Measurements from ENCODE around the gene ARIH1. TPM values are rescaled to one million over a fixed set of nuclear protein-coding genes. Genes with fewer than 3 reads are reported as not detected.
"Not testable (repeated sequence)": the region's sequence is repeated elsewhere in the genome, so short reads cannot be mapped to it uniquely, and the experiment has no call there.

Gene ARIH1, protein sequence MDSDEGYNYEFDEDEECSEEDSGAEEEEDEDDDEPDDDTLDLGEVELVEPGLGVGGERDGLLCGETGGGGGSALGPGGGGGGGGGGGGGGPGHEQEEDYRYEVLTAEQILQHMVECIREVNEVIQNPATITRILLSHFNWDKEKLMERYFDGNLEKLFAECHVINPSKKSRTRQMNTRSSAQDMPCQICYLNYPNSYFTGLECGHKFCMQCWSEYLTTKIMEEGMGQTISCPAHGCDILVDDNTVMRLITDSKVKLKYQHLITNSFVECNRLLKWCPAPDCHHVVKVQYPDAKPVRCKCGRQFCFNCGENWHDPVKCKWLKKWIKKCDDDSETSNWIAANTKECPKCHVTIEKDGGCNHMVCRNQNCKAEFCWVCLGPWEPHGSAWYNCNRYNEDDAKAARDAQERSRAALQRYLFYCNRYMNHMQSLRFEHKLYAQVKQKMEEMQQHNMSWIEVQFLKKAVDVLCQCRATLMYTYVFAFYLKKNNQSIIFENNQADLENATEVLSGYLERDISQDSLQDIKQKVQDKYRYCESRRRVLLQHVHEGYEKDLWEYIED
- 176 TPM for total RNA-seq
- long read RNA-seq, full-length matches to known transcripts = 52 of 56 reads
- long read RNA-seq, partial matches to known transcripts = 0 of 56 reads
- long read RNA-seq, other reads (novel, unspliced or antisense) = 4 of 56 reads

DNA sequence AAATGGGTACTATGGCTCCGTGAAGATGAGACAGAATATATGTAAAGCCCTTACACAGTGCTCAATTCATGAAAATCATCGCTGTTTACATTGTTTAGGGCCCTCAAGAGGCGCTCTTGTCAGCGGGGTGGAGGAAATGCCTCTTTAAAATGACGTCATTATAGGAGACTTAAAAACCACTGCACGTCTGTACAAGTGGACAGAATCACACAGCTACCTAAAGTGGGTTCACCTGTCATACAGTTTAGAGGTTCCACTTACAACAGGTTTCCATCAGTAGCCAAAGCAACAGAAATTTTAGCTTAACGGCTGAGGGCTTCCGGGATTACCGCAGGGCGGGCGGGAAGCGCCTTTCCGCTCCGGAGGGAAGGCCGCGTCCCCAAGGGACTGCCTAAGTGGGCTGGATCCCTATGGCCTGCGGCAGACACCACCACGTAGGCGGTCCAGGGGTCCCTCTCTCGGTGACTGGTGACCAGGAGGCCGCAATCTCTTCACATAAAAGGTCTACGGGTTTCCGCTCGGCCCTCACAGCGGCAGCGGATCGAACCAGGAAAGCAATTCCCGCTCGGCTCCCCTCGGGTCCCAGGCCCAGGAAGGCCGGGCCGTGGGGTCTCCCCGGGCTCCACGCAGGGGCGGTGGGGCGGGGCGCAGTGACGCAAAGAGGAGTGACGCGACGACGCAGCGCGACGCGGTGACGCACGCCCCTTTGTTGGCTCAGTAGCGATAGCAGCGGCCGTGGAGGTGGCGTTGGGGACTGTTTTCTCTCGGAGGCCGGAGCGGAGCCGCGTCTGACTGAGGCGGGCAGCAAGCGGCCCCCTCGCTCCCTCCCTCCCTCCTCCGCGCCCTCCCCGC, at the start of gene ARIH1:
Gene ARIH1, plus strand, starts transcription at position 717 of the 852 bp plus-strand sequence. CDS start 310 bp downstream, outside the sequence.
- ATAC-seq (ENCODE audit: poor library complexity) = peak; percentile 98
- intact Hi-C loops (cut with DNase I) = no loop called here
- DNase-seq = peak; percentile 99

DNA sequence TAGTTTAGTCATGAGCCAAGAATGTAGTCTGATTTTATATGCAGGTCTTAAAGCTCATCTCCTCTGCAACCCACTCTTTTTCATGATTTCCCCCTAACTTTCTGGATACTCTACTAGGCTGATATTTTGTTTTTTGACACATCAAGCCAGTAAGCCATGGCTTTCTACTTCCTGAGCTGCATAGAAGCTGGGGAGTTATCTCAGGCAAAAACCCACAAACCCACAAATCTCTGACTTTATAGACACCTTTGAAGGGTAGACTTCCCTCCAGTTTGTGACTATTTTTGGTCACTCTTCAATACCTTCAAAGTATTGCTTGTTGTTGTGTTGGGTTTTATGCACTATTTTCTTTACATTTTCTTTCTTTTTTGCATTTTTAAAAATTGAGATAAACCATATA, 47.4 kb upstream of the ARIH1 start:
- intact Hi-C loops (cut with DNase I) = no loop called here
- ATAC-seq (ENCODE audit: poor library complexity) (no peak), DNase-seq (no peak)

DNA sequence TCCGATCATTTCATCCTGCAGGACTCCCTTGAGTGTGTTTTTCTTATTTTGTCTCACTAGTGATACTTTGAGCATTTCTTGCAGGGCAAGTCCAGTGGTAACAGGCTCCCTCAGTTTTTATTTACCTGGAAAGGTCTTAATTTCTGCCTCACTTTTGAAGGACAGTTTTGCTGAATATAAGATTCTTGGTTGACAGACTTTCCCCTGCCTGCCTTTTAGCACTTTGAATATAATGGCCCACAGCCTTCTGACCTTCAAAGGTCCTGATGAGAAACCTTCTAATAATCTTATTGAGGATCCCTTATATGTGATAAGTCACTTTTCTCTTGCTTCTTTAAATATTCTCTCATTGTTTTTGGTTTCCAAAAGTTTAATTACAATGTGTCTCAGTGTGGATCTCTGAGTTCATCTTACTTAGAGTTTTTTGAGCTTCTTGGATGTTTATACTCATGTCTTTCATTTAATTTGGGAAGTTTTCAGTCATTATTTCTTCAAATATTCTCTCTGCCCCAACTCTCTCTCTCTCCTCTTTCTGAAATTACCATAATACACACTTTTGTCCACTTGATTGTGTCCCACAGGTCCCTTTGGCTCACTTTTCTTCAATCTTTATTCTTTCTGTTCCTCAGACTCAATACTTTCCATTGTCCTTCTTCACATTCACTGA, 36.3 kb upstream of the ARIH1 start:
- no peak for DNase-seq
- no peak for ATAC-seq (ENCODE audit: poor library complexity)
- intact Hi-C loops (cut with DNase I) = no loop called here

DNA sequence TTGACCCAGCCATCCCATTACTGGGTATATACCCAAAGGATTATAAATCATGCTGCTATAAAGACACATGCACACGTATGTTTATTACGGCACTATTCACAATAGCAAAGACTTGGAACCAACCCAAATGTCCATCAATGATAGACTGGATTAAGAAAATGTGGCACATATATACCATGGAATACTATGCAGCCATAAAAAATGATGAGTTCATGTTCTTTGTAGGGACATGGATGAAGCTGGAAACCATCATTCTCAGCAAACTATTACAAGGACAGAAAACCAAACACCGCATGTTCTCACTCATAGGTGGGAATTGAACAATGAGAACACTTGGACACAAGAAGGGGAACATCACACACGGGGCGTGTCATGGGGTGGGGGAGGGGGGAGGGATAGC, 31.3 kb upstream of the ARIH1 start:
- DNase-seq; intact Hi-C loops (cut with DNase I); ATAC-seq (ENCODE audit: poor library complexity): not testable (repeated sequence)

DNA sequence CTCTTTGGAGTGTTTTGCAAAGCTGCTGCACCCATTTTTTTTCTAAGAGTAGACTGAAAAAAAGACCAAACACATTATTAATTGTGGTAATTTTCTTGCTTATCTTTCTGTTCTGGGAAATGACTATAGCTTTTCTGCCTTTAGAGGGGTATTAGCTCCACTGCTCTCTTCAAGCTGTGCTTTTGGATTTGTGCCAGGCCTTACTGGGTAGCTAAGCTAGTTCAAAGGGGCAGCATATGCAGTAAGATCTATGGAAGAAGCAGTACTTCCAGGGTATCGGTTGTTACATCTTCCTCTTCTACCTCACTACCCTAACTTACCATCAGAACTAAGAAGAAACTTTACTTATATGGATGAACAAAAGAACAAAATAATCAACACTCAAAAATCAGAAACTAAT, 28.7 kb upstream of the ARIH1 start:
- DNase-seq = no peak
- intact Hi-C loops (cut with DNase I) = no loop called here
- ATAC-seq (ENCODE audit: poor library complexity) = no peak

DNA sequence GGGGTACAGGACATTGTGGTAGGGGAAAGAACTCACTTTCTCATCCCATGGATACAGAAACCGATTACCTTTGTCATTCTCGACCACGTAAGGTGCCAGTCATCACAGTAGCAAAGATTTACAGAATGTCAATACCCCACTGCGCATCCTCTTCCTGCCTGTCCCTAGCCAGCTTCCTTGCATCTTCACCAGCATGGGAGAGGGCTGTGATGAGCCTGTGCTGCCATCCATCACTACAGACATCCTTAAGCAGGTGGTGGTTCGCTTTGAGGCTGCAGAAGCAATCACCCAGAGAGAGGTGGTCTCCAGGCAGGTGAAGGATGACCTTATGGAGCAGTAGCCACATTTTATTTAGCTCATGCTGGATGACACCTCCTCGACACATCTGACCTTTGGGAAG, 23.3 kb upstream of the ARIH1 start:
- no peak for ATAC-seq (ENCODE audit: poor library complexity)
- DNase-seq = no peak
- intact Hi-C loops (cut with DNase I) = no loop called here

DNA sequence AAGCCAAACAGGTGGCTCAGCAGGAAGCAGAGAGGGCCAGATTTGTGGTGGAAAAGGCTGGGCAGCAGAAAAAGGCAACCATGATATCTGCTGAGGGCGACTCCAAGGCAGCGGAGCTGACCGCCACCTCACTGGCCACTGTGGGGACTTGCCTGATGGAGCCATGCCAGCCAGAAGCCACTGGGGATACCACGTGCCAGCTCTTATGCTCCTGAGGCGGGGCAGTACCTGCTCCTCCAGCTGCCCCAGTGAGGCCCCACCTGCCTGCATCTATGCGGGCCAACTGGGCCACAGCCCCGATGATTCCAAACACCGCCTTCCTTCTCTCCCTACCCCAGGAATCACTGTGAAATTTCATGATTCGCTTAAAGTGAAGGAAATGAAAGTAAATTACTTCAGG, 22.9 kb upstream of the ARIH1 start:
- no peak for DNase-seq
- no peak for ATAC-seq (ENCODE audit: poor library complexity)

DNA sequence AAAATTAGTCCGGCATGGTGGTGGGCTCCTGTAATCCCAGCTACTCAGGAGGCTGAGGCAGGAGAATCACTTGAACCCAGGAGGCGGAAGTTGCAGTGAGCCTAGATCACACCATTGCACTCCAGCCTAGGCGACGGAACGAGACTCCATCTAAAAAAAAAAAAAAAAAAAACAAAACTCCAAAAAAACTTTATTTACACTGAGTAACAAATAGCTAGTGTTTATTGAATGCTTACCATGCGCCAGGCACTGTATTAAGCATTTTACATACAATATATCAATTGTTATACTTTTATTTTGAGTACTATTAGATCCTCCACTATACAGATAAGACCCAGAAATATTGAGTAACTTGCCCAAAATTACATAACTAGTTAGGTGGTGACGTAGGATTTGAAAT, 17.4 kb upstream of the ARIH1 start:
- intact Hi-C loops (cut with DNase I) = no loop called here
- ATAC-seq (ENCODE audit: poor library complexity) (no peak), DNase-seq (no peak)

More for the DNA sequence above, 22.9 kb upstream of the ARIH1 start:
- intact Hi-C loops (cut with DNase I) = no loop called here

DNA sequence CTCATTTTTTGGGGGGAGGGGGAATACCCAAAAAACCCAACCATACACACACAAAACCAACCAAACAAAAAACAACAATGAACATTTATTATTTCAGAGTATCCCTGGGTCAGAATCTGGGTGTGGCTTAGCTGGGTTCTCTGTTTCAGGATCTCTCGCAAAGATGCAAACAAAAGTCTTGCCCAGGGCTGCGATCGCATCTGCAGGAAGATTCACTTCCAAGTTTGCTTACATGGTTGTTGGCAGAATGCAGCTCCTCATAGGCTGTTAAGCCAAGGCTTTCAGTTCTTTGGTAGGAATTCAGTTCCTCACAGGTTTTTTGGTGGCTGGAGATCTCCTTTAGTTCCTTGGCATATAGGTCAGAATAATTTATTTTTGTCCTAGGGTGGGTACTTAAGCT, 13.7 kb upstream of the ARIH1 start:
- ATAC-seq (ENCODE audit: poor library complexity) (no peak), DNase-seq (no peak)
- intact Hi-C loops (cut with DNase I) = no loop called here

DNA sequence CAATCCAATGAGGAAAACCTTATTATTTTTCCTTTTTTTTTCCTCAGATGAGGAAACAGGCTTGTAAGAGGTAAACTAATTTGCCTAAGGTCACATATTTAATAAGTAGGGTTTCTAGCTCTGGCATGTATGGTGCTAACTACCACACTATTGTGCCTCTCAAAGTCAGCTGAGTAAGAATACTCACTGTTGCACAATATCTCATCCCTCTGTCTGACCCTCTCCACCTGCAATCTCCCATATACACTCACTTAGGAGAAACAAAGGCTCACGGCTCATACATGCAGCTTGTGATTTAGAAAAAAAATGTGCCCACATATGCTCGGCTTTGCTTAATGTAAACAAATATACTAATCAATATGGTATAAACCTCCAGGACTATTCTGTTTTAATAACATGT, 10.4 kb upstream of the ARIH1 start:
- ATAC-seq (ENCODE audit: poor library complexity) = no peak
- DNase-seq = no peak
- intact Hi-C loops (cut with DNase I) = no loop called here

DNA sequence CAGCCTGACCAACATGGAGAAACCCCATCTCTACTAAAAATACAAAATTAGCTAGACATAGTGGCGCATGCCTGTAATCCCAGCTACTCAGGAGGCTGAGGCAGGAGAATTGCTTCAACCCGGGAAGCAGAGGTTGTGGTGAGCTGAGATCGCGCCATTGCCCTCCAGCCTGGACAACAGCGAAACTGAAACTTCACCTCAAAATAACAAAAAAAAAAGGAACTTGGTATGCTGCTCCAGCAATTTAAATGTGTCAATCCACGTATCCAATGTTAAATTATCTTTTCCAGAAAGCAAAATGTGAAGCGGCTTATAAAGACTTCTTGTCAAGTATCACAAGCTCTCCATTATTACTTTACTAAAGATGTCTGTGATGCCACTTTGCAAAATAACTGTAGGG, 9.9 kb upstream of the ARIH1 start:
- intact Hi-C loops (cut with DNase I) = no loop called here
- DNase-seq (no peak), ATAC-seq (ENCODE audit: poor library complexity) (no peak)

DNA sequence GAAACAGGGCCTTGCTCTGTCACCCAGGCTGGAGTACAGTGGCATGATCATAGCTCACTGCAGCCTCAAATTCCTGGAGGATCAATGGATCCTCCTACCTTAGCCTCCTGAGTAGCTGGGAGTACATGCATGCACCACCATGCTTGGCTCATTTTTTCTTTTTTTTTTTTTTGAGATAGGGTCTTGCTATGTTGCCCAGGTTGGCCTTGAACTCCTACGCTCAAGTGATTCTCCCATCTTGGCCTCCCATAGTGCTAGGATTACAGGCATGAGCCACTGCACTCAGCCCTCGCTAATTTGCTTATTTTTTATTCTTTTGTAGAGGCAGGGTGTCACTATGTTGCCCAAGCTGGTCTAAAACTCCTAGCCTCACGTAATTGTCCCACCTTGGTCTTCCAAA, 6.0 kb upstream of the ARIH1 start:
- intact Hi-C loops (cut with DNase I) = no loop called here
- no peak for DNase-seq
- no peak for ATAC-seq (ENCODE audit: poor library complexity)

DNA sequence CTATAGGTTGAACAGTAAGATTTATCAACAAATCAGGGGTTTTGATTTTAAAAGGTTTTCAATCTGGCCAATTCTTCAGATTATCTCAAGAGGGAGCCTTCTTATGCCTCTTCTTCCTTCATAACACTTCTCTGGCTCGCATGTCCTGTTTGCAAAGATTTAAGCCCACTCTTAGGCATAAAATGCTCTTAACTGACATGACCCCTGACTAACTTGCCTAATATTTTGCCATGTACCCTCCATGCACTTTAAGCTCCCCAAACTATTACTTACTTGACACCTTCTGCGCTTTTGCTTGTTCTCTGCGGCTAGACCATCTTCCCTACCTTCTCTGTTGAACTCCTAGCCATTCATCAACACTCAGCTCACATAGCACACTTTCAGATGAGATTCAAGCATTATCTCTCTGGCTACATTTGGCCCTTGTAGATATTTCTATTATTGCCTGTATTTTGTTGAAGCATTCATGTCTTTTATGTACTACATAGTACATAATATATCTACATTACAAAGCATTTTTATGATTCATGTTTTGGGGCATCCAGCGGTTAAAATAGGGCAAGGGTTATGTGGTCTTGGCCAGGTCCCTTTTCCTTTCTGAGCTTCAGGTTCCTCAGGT, 1.0 kb upstream of the ARIH1 start:
- intact Hi-C loops (cut with DNase I) = no loop called here
- no peak for ATAC-seq (ENCODE audit: poor library complexity)
- no peak for DNase-seq

DNA sequence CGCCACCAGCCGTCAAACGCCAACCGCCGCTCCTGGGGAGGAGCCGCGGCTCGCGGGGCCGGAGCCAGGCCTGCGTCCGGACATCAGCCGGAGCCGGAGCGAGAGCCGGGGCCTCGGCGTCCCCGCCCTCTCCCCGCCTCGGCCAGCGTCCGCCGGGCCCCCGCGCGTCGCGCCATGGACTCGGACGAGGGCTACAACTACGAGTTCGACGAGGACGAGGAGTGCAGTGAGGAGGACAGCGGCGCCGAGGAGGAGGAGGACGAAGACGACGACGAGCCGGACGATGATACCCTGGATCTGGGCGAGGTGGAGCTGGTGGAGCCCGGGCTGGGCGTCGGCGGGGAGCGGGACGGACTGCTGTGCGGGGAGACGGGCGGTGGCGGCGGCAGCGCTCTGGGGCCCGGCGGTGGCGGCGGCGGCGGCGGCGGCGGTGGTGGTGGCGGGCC, 359 bp downstream of the ARIH1 start:
- intact Hi-C loops (cut with DNase I) = no loop called here
- no peak for DNase-seq
- peak; percentile 64 for ATAC-seq (ENCODE audit: poor library complexity)

DNA sequence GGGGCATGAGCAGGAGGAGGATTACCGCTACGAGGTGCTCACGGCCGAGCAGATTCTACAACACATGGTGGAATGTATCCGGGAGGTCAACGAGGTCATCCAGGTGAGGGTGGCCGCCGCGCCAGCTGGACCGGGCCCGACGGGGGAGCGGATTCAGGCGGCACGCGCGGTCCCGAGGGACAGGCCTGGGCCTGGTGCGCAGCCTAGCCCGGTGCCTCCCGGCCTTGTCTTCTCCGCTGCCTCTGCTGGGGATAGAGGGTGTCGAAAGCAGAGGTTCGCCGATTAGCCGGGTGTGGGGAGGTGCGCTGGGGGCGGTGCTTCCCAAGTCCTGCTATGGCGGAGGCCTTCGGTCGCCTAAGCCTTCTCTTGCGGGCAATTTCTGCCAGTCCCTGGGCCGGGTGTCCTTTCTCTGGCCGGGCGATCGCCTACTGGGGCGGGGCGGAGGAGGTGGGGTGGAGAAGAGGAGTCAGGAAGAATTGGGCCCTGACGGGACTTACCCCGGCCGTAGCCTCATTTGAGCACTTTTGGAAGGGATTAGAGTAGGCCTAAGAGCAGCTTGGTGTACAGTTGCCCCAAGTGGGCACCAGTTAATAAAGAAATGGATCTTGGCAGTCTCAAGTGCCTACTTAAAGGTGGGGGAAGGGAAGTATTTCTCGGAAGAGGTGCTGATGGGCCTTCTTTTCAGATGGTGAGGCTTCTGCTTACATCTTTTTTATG, 940 bp downstream of the ARIH1 start:
- intact Hi-C loops (cut with DNase I) = no loop called here
- DNase-seq (peak; percentile 87), ATAC-seq (ENCODE audit: poor library complexity) (peak; percentile 41)

DNA sequence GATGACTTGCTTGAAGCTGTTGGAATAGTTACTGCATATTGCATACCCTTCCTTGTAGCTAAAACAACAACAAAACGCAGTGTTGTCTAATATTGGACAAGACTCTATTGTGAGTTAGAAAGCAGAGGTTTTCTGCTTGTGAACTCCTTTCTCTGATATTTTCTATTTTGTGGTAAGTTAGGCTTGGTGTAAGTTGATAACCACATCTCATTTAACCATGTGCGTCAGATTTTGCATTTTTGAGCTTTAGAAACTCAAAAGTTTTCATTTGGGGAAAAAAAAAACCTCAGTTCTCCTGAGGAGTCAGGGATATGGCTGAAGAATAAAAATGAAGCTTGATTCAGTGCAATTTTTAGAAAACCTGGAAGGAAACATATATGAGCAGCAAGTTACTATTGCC, 1.5 kb downstream of the ARIH1 start:
- ATAC-seq (ENCODE audit: poor library complexity) (no peak), DNase-seq (no peak)
- intact Hi-C loops (cut with DNase I) = no loop called here

DNA sequence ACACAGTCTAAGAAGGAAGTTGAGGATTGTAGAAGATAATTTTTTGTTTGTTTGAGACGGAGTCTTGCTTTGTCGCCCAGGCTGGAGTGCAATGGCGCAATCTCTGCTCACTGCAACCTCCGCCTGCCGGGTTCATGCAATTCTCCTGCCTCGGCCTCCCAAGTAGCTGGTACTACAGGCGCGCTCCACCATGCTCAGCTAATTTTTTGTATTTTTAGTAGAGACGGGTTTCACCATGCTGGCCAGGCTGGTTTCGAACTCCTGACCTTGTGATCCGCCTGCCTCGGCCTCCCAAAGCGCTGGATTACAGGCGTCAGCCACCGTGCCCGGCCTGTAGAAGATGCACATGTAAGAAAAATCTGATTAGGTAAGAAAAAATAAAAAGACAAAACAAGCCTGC, 2.2 kb downstream of the ARIH1 start:
- ATAC-seq (ENCODE audit: poor library complexity); intact Hi-C loops (cut with DNase I); DNase-seq: not testable (repeated sequence)
